A673 (cell line): ENCODE measurements around the gene WDR49.

Experiments used
- EZH2 ChIP-seq: fragments of 200-600 bp; sonication (generic); IDR thresholded peaks from 2 replicates; pipeline ENCODE4 v1.6.1; 2017; ENCODE audit warnings: borderline replicate concordance, low read depth, mild to moderate bottlenecking, mixed read lengths, antibody characterized with exemption, low read length; ENCODE audit not compliant: poor library complexity, severe bottlenecking
- TF ChIP-seq, protein P1 (sequence below): fragments of 300-800, 200-600 bp; sonication (generic); conservative IDR thresholded peaks from 2 replicates; pipeline ENCODE4 v1.5.1; 2017; ENCODE audit warnings: low read depth, mild to moderate bottlenecking, antibody characterized with exemption, low read length, moderate library complexity, mixed read lengths

DNA sequence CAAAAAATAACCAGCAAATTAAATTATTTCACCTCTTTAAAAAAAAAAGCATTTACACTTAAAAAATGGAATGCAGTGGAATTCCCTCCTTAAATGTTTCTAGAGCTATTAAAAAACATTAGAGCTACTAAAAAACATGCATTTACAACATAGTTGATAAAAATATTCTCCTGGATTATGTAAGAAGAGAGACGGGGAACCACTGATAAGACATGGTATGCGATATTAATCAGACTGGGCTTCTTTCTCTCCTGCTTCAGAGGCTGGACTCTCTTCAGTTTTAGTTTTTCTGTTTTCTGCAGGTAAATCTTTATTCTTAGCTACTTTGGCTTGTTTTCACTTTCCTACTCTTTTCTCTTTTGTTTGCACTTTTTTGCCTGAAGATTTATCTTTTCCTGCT, 40.4 kb upstream of the WDR49 start:
- no peak for TF ChIP-seq EZH2
- TF ChIP-seq, protein P1, sequence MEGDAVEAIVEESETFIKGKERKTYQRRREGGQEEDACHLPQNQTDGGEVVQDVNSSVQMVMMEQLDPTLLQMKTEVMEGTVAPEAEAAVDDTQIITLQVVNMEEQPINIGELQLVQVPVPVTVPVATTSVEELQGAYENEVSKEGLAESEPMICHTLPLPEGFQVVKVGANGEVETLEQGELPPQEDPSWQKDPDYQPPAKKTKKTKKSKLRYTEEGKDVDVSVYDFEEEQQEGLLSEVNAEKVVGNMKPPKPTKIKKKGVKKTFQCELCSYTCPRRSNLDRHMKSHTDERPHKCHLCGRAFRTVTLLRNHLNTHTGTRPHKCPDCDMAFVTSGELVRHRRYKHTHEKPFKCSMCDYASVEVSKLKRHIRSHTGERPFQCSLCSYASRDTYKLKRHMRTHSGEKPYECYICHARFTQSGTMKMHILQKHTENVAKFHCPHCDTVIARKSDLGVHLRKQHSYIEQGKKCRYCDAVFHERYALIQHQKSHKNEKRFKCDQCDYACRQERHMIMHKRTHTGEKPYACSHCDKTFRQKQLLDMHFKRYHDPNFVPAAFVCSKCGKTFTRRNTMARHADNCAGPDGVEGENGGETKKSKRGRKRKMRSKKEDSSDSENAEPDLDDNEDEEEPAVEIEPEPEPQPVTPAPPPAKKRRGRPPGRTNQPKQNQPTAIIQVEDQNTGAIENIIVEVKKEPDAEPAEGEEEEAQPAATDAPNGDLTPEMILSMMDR = no peak
